UCSD-AML1 (cell line): ENCODE measurements around the gene ZSWIM1.
"Not testable (repeated sequence)": the region's sequence is repeated elsewhere in the genome, so short reads cannot be mapped to it uniquely, and the experiment has no call there.

Experiments
- DNase-seq: peaks from one replicate; lab custom pipeline; 2025; ENCODE audit not compliant: unreplicated experiment; lab: John Stamatoyannopoulos, UW

The ZSWIM1 gene

GRCh38 chr20:45925821-45926506 lies 44.9 kb downstream of the ZSWIM1 start:
- no peak for DNase-seq

DNA sequence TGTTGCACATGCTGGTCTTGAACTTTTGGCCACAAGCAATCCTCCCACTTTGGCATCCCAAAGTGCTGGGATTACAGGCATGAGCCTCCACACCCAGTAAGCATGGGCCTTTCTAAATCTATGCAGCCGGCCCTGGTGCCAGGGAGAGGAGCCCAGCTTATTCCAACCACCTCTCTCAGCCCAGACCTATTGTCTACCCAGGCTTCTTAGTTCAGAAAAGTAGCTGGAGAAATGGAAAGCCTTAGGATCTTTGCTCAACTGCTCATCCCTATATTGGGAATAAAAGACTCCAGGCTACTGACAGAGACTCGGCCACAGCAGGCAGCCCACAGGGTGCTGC lies 45.7 kb downstream of the ZSWIM1 start:
- DNase-seq: no peak

- DNase-seq: no peak
Measured at GRCh38 chr20:45927071-45927878, 46.2 kb downstream of the ZSWIM1 start.

DNA sequence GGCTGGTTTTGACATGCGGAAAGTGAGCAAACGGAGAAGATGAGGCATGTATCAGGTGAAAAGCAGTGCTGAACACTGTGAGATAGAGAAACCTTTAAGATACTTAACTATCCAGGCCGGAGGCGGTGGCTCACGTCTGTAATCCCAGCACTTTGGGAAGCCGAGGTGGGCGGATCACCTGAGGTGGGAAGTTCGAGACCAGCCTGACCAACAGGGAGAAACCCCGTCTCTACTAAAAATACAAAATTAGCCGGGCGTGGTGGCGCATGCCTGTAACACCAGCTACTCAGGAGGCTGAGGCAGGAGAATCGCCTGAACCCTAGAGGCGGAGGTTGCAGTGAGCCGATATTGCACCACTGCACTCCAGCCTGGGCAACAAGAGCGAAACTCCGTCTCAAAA lies 50.7 kb downstream of the ZSWIM1 start:
- DNase-seq: not testable (repeated sequence)

GRCh38 chr20:45933266-45934045 lies 52.4 kb downstream of the ZSWIM1 start:
- peak; percentile 79 for DNase-seq

- peak; percentile 80 for DNase-seq
Measured at GRCh38 chr20:45934046-45934585, 53.1 kb downstream of the ZSWIM1 start.
